ENCODE data around the gene CTRB2.
"Not testable (repeated sequence)": the region's sequence is repeated elsewhere in the genome, so short reads cannot be mapped to it uniquely, and the experiment has no call there.

Gene CTRB2

DNA sequence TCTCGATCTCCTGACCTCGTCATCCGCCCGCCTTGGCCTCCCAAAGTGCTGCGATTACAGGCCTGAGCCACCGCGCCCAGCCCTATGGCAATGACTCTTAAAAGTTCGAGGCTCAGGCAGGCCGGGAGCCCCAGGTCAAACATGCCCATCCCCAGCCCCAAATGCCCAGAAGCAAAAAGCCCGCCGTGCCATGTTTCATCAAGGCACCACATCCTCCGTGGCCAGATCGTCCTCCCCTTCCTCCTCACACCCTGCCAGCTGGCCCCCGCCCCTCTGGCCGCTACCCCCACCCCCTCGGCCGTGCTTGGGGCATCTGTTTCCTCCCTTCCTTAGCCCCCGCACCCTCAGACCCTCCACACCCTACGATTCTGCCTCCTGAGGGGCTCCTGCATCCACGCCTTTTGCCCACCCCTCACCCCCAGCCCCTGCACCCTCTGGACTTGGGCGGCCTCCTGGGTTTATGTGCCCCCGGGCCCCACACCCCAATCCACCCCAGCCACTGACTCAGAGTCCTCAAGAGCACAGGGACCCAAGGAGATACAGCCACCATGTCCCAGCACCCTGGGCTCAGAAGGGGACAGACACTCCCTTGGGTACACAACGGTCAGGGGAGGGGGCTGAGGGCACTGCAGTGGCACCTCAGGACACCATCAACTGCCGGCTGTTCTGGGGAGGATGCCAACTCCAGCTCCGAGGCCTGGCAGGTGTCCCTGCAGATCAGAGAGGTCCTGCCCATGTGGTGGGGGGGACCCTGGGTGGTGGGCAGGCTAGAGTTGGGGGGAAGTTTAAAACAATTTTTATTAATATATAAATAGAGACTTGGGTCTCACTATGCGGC, 18.9 kb upstream of the CTRB2 start:
- no peak for DNase-seq

DNA sequence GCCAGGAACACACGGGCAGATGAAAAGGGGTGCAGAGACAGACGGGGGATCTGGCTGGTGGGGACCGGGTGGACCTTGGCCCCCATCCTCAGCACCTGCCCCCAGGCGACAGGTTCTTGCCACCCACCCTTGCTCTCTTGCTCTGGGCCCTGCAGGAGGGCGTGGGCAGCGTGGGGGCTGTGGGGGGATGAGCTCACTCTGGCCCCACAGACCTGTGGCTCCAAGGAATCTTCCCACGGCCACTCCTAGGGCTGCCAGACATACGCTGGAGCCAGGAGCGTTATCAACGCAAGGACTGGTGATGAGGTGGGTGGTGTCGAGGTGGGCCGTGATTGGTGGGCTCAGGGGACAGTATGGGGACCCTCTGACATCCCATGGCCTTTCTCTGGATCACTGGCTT, 18.1 kb upstream of the CTRB2 start:
- DNase-seq, result no peak

DNA sequence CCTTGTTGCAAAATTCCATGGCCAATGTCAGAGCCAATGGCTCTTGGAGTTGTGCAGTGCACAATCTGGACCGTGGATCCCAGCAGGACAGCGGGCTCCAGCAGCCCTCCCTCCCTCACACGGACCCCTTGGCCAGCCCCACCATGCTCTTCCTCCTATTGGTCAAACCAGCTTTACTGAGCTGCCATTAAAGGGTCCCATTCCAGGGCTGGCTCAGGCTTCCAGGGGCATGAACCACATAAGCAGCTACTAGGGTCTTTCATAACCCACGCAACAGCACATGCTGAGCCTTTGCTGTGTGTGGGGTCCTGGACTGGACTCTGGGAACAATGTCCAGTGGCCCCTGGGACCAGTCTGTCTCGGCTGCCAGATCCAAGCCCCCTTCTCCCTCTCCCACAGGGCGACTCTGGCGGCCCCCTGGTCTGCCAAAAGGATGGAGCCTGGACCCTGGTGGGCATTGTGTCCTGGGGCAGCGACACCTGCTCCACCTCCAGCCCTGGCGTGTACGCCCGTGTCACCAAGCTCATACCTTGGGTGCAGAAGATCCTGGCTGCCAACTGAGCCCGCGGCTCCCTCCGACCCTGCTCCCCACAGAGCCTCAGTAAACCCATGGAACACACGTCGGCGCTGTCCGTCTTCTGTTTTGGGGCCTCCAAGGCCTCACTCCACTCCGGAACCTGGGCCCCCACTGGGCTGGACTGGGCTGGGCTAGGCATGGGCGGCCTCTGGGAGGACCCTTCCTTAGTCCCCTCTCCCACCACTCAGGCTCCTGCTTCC, 17.5 kb upstream of the CTRB2 start:
- no peak for DNase-seq

DNA sequence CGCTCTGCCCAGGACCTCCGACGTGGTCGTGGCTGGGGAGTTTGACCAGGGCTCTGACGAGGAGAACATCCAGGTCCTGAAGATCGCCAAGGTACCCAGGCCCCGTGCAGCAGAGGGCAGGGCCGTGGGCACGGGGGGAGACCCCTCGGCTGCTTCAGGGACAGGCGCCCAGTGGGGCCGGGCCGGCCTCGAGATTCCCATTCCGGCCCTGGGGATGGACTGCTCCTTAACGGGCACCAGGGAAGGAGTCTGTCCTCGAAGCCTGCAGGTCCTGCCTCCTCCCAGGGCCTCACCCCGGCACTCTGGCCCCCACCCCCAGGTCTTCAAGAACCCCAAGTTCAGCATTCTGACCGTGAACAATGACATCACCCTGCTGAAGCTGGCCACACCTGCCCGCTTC, 16.2 kb upstream of the CTRB2 start:
- not testable (repeated sequence) for DNase-seq

DNA sequence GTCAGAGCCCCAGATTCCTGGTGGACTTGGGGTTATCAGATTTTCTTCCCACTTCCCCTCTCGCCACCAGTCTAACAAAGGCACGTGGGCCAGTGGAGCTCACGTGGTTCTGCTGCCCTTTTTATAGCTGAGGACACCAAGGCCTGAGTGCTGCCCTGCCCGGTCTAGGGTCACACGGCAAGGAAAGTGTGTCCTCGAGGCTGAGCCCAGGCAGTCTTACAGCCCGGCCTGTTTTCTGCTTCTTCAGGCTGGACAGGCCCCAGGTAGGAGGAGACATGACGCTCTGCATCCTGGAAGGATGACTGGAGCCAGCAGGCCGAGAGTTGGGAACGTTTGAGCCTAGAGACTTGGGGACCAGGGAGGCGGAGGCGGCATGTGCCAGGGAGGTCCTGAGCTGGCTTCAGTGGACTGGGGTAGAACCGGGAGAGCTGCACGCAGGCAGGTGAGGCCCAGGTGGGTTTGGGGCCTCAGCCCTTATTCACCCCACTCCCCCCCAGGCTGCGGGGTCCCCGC, 15.4 kb upstream of the CTRB2 start:
- DNase-seq, result no peak

DNA sequence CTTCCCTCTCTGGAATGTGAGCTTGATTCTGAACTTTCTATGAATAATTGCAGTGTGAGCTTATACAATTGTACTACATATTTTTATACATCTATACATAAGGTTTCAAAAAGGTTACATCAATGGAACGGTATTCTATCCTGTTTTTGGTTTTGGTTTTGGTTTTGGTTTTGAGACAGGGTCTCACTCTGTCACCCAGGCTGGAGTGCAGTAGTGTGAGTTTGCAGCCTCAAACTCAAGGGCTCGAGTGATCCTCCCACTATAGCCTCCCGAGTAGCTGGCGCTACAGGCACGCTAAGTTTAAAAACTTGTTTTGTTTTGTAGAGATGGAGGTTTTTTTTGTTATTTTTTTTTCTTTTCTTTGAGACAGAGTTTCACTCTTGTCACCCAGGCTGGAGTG, 12.9 kb upstream of the CTRB2 start:
- no peak for DNase-seq

DNA sequence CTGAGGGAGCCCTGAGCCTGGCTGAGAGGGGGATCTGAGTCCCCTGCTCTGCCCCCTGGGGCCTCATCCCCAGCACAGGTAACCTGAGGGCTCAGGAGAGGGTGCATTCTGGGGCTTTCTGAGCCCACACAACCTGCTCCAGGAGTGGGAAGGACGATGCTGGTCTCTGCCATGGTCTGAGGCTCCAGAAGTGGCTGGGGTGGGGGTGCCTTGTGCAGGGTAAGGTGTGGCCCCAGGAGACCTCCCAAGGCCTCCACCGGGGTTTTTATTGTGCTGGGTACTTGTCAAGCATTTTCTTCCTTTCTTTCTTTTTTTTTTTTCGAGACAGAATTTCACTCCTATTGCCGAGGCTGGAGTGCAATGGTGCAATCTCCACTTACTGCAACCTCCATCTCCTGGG, 12.1 kb upstream of the CTRB2 start:
- DNase-seq, result no peak

DNA sequence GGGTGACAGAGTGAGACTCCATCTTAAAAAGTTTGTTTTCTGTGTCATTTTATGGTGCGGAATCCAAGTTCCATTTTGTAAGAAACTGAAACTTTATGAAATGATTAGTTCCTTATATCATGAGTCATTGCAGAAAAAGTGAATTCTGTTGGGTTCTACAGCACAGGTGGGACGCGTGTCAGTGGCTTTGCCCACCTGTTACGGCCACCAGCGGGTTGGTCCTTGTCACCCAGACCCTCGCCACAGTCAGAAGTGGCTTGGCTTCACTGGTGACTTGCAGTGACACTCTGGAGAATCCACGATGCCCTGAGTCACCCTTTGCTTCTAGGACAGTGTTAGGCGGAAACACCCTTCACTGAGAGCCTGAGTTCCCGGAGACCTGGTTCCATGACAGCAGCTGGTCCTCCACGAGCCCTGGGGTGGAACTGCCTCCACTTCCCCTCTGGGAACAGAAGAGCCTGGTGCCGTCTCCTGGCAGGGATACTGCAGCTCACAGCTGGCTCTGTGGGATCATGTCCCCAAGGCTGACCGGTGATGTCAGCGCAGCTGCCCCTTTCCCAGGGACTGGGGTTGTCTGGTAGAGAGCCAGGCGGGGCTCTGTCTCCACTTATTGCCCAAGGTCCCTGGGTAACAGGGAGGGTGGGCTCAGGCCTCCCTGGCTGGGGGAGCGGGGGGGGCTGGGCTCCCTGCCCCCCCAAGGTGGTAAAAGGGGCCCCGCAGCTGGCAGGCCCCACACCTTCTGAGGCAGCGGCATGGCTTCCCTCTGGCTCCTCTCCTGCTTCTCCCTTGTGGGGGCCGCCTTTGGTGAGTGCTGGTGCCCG, 11.5 kb upstream of the CTRB2 start, which contains the start of gene CTRB1:
Gene CTRB1 (plus strand): TSS at position 733 of the 821 bp plus-strand sequence. CDS start 20 bp downstream, at position 753.
- no peak for DNase-seq

DNA sequence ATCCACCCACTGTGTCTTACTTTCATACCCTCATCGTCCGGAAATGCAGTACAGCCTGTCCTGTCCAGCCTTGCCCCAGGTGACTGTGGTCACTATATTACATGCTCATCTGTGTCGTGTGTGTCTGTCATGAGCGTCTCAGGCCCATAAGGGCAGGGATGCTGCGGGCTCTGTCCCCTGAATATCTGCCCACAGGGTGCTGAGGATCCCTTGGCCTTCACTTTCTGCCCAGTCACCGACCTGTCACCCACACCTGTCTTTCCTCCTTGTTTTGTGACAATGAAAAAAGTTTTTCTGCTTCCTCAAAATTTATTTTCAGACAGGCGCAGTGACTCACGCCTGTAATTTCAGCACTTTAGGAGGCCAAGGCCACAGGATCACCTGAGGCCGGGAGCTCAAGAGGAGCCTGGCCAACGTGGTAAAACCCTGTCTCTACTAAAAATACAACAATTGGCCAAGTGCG, 10.5 kb upstream of the CTRB2 start:
- no peak for DNase-seq

DNA sequence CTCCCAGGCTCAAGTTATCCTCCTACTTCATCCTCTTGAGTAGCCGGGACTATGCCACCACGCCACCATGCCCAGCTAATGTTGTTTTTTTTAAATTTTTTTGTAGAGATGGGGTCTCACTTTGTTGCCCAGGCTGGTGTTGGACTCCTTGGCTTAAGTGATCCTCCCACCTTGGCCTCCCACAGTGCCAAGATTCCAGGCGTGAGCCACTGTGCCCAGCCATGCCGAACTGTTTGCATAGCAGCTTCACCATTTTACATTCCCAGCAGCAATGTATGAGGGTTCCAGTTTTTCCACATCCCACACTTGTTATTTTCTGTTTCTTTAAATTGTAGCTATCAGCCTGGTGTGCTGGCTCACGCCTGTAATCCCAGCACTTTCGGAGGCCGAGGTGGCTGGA, 9.6 kb upstream of the CTRB2 start:
- DNase-seq, result no peak

DNA sequence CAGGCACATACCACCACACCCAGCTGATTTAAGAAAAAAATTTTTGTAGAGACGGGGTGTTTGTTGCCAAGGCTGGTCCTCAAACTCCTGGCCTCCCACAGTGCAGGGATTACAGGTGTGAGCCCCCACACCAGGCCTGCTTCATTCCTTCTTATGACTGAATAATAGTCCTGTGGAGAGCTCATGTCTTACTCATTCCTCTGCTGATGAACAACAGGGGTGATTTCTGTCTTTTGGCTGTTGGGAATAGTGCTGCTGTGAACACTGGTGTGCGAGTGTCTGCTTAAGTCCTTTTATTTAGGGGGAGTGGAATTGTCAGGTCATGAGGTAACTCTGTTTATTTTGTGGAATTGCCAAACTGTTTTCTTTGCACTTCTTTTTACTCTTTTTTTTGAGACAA, 9.2 kb upstream of the CTRB2 start:
- DNase-seq, result no peak

DNA sequence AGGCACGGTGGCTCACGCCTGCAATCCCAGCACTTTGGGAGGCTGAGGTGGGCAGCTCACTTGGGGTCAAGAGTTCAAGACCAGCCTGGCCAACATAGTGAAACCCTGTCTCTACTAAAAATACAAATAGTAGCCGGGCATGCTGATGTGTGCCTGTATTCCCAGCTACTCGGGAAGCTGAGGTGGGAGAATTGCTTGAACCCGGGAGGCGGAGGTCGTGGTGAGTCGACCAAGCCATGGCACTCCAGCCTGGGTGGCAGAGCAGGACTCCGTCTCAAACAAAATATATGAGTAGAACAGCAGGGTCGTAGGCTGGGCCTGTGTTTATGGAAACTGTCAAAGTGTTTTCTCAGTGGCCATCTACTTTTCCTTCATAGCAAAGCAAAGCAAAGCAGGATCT, 4.3 kb upstream of the CTRB2 start:
- DNase-seq, result not testable (repeated sequence)

DNA sequence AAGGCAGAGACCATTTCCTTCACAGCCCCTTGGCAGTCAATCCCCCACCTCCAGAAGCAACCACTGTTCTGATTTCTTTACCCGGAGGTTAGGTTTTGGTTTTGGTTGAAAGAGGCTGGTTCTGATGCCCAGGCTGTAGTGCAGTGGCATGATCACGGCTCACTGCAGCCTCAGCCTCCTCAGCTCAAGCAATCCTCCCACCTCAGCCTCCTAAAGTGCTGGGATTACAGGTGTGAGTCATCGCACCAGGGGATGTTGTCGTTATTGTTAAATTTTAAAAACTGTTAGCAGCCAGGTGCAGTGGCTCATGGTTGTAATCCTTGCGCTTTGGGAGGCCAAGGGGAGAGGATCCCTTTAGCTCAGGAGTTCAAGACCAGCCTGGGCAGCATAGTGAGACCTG, 3.0 kb upstream of the CTRB2 start:
- no peak for DNase-seq

DNA sequence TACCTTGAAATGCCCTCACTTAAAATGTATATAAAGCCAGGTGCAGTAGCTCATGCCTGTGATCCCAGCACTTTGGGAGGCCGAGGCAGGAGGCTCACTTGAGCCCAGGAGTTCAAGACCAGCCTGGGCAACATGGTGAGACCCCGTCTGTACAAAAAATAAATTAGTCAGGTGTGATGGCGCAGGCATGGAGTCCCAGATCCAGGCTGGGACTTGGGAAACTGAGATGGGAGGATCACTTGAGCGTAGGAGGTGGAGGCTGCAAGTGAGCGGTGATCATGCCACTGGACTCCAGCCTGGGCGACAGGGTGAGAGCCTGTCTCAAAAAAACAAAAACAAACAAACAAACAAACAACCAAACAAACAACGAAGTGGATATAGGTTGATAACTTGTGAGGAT, 2.6 kb upstream of the CTRB2 start:
- not testable (repeated sequence) for DNase-seq

DNA sequence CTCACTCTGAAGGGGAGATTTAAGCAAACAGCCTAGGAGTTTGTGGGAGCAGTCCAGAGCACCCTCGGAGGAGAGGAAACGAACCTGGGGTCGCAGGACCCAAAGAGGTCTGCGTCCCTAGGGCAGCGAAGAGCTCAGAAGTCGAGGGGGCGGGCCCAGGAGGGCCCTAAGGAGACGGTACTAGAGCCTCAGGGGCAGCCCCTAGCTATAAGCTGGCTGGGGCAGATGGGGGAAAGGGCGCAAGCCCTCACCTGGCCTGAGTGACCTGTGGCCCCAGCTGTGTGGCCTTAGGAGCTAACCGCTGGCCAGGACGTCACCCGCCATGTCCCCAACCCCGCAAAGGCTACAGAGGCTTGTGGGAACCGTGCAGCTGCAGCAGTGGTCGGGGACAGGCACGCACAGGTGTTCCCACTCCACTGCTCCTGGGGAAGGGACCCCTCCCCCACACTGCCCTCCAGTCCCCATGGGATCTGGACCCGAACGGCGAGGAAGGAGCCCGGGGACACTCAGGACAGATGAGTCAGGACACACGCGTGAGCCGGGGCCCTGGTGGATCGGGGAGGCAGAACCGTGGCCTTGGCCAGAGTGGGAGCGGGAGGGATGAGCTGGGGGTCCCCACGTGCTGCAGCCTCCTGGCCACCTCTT, 2.0 kb upstream of the CTRB2 start:
- no peak for DNase-seq

DNA sequence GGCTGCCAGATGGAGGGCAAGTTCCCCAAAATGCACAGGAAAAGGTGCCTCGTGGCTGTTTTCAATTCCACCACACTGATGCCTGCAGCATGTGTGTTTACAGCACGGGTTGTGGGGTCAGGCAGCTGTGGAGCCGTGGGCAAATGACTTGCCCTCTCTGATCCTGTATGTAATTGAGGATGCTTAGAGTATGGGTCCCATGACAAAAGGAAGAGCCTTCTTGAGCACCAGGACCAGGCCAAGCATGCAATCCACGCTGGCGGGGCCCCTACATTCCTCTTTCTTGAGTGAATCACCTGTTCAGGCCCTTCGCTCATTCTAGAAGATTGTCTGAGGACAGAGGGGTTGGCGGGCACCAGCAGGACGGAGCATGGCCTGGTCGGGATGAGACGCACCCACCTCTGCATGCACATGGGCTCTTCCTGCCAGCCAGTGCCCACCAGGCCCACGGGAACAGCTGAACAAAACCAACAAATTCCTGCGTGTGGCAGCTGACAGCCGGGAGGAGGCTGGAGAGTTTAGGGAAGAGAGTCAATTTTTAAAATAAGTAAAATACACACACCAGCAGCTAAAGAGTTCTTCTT, 1.4 kb upstream of the CTRB2 start:
- DNase-seq, result no peak

DNA sequence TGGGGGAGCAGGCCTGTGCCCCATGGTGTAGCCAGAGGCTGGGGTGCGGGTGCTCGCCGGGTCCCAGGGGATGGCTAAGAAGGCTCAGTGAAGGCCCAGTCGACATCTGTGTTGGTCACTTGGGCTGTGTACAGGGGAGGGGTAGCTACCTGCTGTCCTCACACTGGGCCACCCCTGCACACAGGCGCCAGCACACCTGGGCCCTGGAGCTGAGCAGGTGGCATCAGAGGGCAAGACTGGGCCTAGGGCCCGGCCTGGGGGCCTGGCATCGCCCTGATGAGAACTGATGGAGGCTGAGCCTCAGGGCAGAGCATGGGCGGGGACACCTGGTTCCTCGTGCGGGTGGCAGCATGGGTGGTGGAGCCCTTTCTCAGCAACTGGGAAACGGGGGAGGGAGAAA, 870 bp upstream of the CTRB2 start:
- DNase-seq, result no peak

DNA sequence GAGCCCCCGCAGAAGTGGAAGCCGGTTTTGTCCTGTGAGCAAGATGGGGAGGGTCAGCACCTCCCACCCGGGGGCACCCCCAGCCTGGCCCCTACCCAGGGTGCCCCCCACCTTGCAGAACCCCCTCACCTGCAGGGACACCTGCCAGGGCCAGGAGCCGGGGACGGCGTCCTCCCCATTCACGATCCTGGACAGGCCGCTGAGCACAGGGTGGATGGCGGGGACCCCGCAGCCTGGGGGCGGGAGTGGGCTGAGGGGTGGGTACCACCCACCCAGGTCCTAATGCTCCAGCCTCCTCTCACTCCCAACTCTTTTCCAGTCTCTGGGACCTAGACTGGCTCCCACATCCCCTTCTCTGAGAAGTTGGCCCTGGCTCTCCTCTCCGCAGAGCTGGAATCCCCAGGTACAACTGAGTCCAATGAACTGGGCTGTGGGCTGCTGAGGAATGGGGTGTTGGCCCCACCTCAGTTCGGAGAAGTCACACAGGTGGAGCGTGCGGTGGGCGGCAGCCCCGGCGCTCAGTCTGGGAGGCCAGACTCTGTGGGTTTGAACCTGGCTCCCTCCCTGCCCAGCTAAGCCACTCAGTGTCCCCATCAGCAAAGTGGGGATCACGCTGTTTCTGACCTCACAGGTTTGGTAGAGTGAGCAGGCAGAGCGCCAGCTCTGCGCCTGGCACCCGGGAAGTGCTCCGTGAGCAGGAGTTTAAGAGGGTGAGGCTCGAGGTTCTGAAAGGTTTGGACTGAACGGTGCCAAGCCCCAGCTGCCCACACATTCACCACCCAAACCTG, 806 bp downstream of the CTRB2 start:
- not testable (repeated sequence) for DNase-seq

DNA sequence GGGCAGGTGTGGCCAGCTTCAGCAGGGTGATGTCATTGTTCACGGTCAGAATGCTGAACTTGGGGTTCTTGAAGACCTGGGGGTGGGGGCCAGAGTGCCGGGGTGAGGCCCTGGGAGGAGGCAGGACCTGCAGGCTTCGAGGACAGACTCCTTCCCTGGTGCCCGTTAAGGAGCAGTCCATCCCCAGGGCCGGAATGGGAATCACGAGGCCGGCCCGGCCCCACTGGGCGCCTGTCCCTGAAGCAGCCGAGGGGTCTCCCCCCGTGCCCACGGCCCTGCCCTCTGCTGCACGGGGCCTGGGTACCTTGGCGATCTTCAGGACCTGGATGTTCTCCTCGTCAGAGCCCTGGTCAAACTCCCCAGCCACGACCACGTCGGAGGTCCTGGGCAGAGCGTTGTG, 1.5 kb downstream of the CTRB2 start:
- DNase-seq, result not testable (repeated sequence)

DNA sequence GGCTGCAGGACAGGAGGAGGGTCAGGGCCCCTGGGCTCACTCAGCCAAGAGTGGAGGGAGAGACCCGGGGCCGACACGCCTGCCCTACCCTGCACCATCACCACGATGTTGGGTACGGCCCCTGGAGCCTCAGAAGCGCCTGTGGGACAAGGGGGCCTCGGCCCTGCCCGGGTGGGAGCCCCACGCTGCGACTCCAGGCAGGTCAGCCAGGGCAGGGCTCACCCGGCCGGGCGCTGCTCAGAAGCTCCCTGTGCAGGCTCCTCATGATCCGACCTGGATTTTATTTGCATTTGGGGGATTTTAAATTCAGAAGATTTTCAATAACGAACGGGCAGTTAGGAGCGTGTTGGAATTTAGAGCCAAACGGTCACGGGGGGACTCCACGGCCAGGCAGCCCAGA, 2.1 kb downstream of the CTRB2 start:
- not testable (repeated sequence) for DNase-seq

DNA sequence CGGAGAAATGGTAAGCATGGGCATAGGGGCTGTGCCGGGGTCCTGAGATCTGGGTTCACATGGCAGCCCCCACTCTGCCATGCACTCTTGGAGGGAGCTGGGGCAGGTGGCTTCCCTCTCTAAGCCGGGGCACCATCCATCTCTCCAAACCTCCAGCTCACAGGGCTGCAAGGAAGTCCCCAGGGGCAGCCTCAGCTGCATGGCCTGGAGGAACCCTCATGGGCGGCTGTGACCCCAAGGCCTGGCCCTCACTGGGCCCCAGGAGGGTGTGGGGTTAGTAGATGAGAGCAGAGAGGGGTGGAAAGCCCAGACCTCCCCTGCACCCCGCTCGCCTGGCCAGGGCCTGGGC, 2.6 kb downstream of the CTRB2 start:
- no peak for DNase-seq
